K562 (cell line): ENCODE data around the gene WNK2. TPM values are rescaled to one million over a fixed set of nuclear protein-coding genes. Genes with fewer than 3 reads are reported as not detected.
"Not testable (repeated sequence)": the region's sequence is repeated elsewhere in the genome, so short reads cannot be mapped to it uniquely, and the experiment has no call there.

Source experiments
- ATAC-seq: fragments of 200-7000 bp; cut with Tn5 transposase; 3 replicates; pipeline ENCODE4 v1.9.1; 2020; ENCODE audit warnings: moderate library complexity
- BruUV-seq: library from RNA; stranded (reverse); fragments of 400-500 nt; replicated peaks from 2 replicates; lab custom pipeline; 2021; lab: Mats Ljungman, UMichigan
- CTCF ChIA-PET: fragments of 300-600 bp; formaldehyde crosslinking; extraction: SDS; loops from one replicate; lab custom pipeline; 2021; ENCODE audit warnings: low intra/inter-chr PET ratio; lab: Yijun Ruan, JAX
- POLR2A ChIA-PET: fragments of 300-600, 350-650 bp; sonication (Branson Sonifier 250); formaldehyde crosslinking; extraction: SDS; loops from one replicate; lab custom pipeline; 2021; ENCODE audit warnings: antibody characterized with exemption, inconsistent platforms; lab: Yijun Ruan, JAX
- DNase-seq, 4 experiments: peaks; one replicate each; pipeline versions ENCODE4 v3.0.0 to v3.0.0-alpha.2; 2011 to 2018; ENCODE audit warnings: low spot score in 3 of 4, mixed read lengths in 3 of 4; ENCODE audit errors: extremely low read depth in 1 of 4
- FAIRE-seq: peaks from 2 replicates; lab custom pipeline; 2011; peaks lifted over from hg19 to GRCh38; lab: Jason Lieb, UNC
- H2AFZ ChIP-seq: 2 replicates; pipeline ENCODE4 v1.6.0; 2011; ENCODE audit warnings: low read depth, low read length, control low read depth, inconsistent platforms
- H3K27ac ChIP-seq: fragments of 200-600 bp; 3 replicates; pipeline ENCODE4 v1.8.0; 2011; ENCODE audit warnings: low read depth, mild to moderate bottlenecking, control low read depth, inconsistent platforms, low read length, moderate library complexity, mixed read lengths; ENCODE audit errors: extremely low read depth
- H3K27me3 ChIP-seq, 2 experiments: fragments of 300-600 bp in 1 of 2; 2 replicates in 1 of 2; 3 replicates in 1 of 2; pipeline versions ENCODE4 v1.6.0 to v1.8.0; 2011; ENCODE audit warnings: inconsistent platforms in 2 of 2, low read length in 2 of 2, mild to moderate bottlenecking in 1 of 2, mixed read lengths in 1 of 2, moderate library complexity in 1 of 2; ENCODE audit not compliant: control insufficient read depth in 2 of 2, insufficient read depth in 2 of 2
- H3K36me3 ChIP-seq: fragments of 300-600 bp; 3 replicates; pipeline ENCODE4 v1.8.0; 2011; ENCODE audit warnings: mild to moderate bottlenecking, low read length, inconsistent platforms; ENCODE audit not compliant: control insufficient read depth, insufficient read depth
- H3K4me1 ChIP-seq, 2 experiments: fragments of 200-600 bp in 1 of 2; replicated peaks in 1 of 2; 2 replicates in 1 of 2; 3 replicates in 1 of 2; pipeline versions ENCODE4 v1.5.1 to v1.8.0; 2011; ENCODE audit warnings: inconsistent platforms in 2 of 2, low read length in 2 of 2, mild to moderate bottlenecking in 1 of 2, mixed read lengths in 1 of 2, moderate library complexity in 1 of 2; ENCODE audit not compliant: control insufficient read depth in 2 of 2, insufficient read depth in 2 of 2
- H3K4me2 ChIP-seq: 2 replicates; pipeline ENCODE4 v1.6.1; 2011; ENCODE audit warnings: low read length, control low read depth, inconsistent platforms, mixed read lengths; ENCODE audit not compliant: insufficient read depth
- H3K4me3 ChIP-seq: fragments of 200-600 bp; sonication (generic), shearing (Covaris generic); 2 replicates; pipeline ENCODE4 v1.5.1; 2016; ENCODE audit warnings: control low read depth, inconsistent platforms
- H3K79me2 ChIP-seq: fragments of 200-600 bp; 3 replicates; pipeline ENCODE4 v1.8.0; 2011; ENCODE audit warnings: low read length, inconsistent platforms; ENCODE audit not compliant: control insufficient read depth, insufficient read depth
- H3K9ac ChIP-seq, 2 experiments: 2 replicates each; pipeline versions ENCODE4 v1.6.0 to v1.6.1; 2011; ENCODE audit warnings: low read depth in 2 of 2, low read length in 2 of 2, control low read depth in 1 of 2, inconsistent platforms in 1 of 2, mild to moderate bottlenecking in 1 of 2, mixed read lengths in 1 of 2; ENCODE audit not compliant: insufficient read depth in 1 of 2
- H3K9me1 ChIP-seq: one replicate; pipeline ENCODE4 v1.6.0; 2011; ENCODE audit warnings: inconsistent platforms, mild to moderate bottlenecking, low read length, moderate library complexity; ENCODE audit not compliant: control insufficient read depth, insufficient read depth
- H3K9me3 ChIP-seq: replicated peaks from 2 replicates; pipeline ENCODE4 v1.5.1; 2011; ENCODE audit warnings: low read depth, low read length, inconsistent platforms; ENCODE audit not compliant: control insufficient read depth, insufficient read depth
- H4K20me1 ChIP-seq: replicated peaks from 2 replicates; pipeline ENCODE4 v1.6.1; 2011; ENCODE audit warnings: low read length, inconsistent platforms, mixed read lengths; ENCODE audit not compliant: control insufficient read depth, insufficient read depth
- FOXJ2 ChIP-seq: fragments of 200-800 bp; sonication (Bioruptor generic); IDR thresholded peaks from 2 replicates; pipeline ENCODE4 v1.6.1; 2016; ENCODE audit warnings: missing genetic modification characterization, missing compliant biosample characterization
- PHB2 ChIP-seq: fragments of 450-650 bp; IDR thresholded peaks from 2 replicates; pipeline ENCODE4 v1.6.1; 2017; ENCODE audit warnings: low read depth
- RAD21 ChIP-seq, 2 experiments: fragments of 250-450 bp in 1 of 2; fragments of 450-650 bp in 1 of 2; sonication (Bioruptor Pico) in 1 of 2; formaldehyde crosslinking in 1 of 2; IDR thresholded peaks in 1 of 2; conservative IDR thresholded peaks in 1 of 2; 2 replicates each; pipeline versions ENCODE4 v1.4.0 to v1.8.0; 2020 to 2022; ENCODE audit warnings: mild to moderate bottlenecking in 2 of 2, moderate library complexity in 1 of 2
- RCOR1 ChIP-seq, 2 experiments: IDR thresholded peaks; 2 replicates each; pipeline ENCODE4 v1.6.1; 2012; ENCODE audit warnings: low read depth in 2 of 2, low read length in 2 of 2, borderline replicate concordance in 1 of 2, improper control_type of control experiment in 1 of 2
- SMAD1 ChIP-seq: fragments of 150-350 bp; IDR thresholded peaks from 2 replicates; pipeline ENCODE4 v1.6.1; 2014; ENCODE audit warnings: low read length, low read depth; ENCODE audit not compliant: partially characterized antibody
- TCF15 ChIP-seq: fragments of 250-450 bp; sonication (Bioruptor Pico); IDR thresholded peaks from 2 replicates; pipeline ENCODE4 v1.8.0; 2022; ENCODE audit warnings: moderate library complexity, mild to moderate bottlenecking, inconsistent platforms
- ZNF583 ChIP-seq: fragments of 250-450 bp; sonication (Bioruptor Pico); IDR thresholded peaks from 2 replicates; pipeline ENCODE4 v1.4.0; 2020
- WGBS: fragments of 100-300 bp; shearing (Covaris generic); methylation state at CpG from one replicate; pipeline ENCODE4 v1.1.6; 2016; ENCODE audit warnings: low coverage, mixed read lengths; ENCODE audit not compliant: insufficient coverage; ENCODE audit errors: missing lambda C conversion rate; 5-methylcytosine and 5-hydroxymethylcytosine counted together
- in situ Hi-C: fragments of 300-500 bp; cut with MboI; formaldehyde crosslinking; loops from 4 replicates; pipeline ENCODE4 v1.15.0; 2018; ENCODE audit warnings: inconsistent platforms, mixed read lengths
- intact Hi-C: fragments of 100-400 bp; cut with micrococcal nuclease; formaldehyde crosslinking; loops from 2 replicates; pipeline ENCODE4 v1.14.2; 2022
- polyA plus RNA-seq, 8 experiments: library from polyadenylated mRNA; depleted of rRNA in 4 of 8; stranded (reverse) in 5 of 8; unstranded in 3 of 8; fragments of >200 nt; fragmentation: Nextera tagmentation in 2 of 8; fragmentation: Illumina TruSeq in 1 of 8; extraction: Ambion mirVana in 2 of 8; extraction: Trizol in 1 of 8; gene quantifications; 2 replicates each; pipeline versions ENCODE4 v1.2.1 to v1.2.3, GENCODE V29; 2011 to 2014; ENCODE audit warnings: inconsistent platforms in 1 of 8, missing spikeins in 1 of 8
- total RNA-seq, 7 experiments: library from RNA; depleted of rRNA in 6 of 7; stranded (reverse); fragments of >200 nt in 6 of 7; fragmentation: Illumina TruSeq in 2 of 7; extraction: Trizol in 2 of 7; gene quantifications; 2 replicates each; pipeline versions ENCODE4 v1.2.1 to v1.2.3, GENCODE V29; 2011 to 2021; ENCODE audit warnings: low replicate concordance in 1 of 7

WNK2 gene
- total and polyA plus RNA-seq, 9 of the 15 experiments (the other 6 are each of a cell fraction or from before 2014, with no cell fraction given), result 0.36 to 3.3 (median 0.64) TPM; not detected in 2

- H3K27me3 ChIP-seq, result peaks cover 14 to 60% of the 10 kb centered on the region in 2 experiments; a peak in 4 of 5 replicates
- POLR2A ChIA-PET, H2AFZ ChIP-seq, H3K9ac ChIP-seq, ATAC-seq, in situ Hi-C loops, H3K36me3 ChIP-seq, BruUV-seq, DNase-seq, H3K9me3 ChIP-seq, CTCF ChIA-PET, FAIRE-seq, H3K27ac ChIP-seq, H3K79me2 ChIP-seq, H3K9me1 ChIP-seq, H3K4me2 ChIP-seq, H3K4me1 ChIP-seq, intact Hi-C loops, H3K4me3 ChIP-seq: not testable (repeated sequence)
- WGBS, result 9% methylated on average over 8 of the region's 8 CpGs
- peaks cover 12% of the 10 kb centered on the region; the same call in 1 of the 2 replicates for H4K20me1 ChIP-seq
These were observed 67.4 kb downstream of the WNK2 start for GRCh38 chr9:93251309-93251708.

- WGBS, result 6% methylated on average over 12 of the region's 14 CpGs
- CTCF ChIA-PET, result no interaction called here
- intact Hi-C loops, result no loop called here
These were observed 68.3 kb downstream of the WNK2 start for GRCh38 chr9:93252116-93252780.

More at GRCh38 chr9:93252116-93252780, 68.3 kb downstream of the WNK2 start:
- POLR2A ChIA-PET, result no interaction called here
- H3K36me3 ChIP-seq, result no peaks in the 10 kb centered on the region
- no peak overlapping the region for H3K9ac ChIP-seq
- no peak overlapping the region for H3K27ac ChIP-seq
- no peak for FAIRE-seq
- no peak for ATAC-seq
- H3K9me1 ChIP-seq, result no peaks in the 10 kb centered on the region
- H3K79me2 ChIP-seq, result no peaks in the 10 kb centered on the region
- H2AFZ ChIP-seq, result no peak overlapping the region
- no peak overlapping the region for H3K4me2 ChIP-seq
- H3K9me3 ChIP-seq, result no peaks in the 10 kb centered on the region
- H3K27me3 ChIP-seq, result peaks cover 10 to 60% of the 10 kb centered on the region in 2 experiments; a peak in 4 of 5 replicates
- peaks cover 0 to 3% of the 10 kb centered on the region in 2 experiments; a peak in 2 of 5 replicates for H3K4me1 ChIP-seq
- BruUV-seq, result no TSS peak
- TF ChIP-seq RCOR1 (IDR thresholded peaks at IDR 0.05; ENCODE audit: borderline replicate concordance in 1 of 2, low read depth in 2 of 2, low read length in 2 of 2) (no peak), FOXJ2 (no peak), RAD21 (CRISPR knock-in tag; conservative IDR thresholded peaks at IDR 0.05 in 1 of 2, IDR thresholded peaks at IDR 0.05 in 1 of 2) (no peak), ZNF583 (CRISPR knock-in tag) (no peak), SMAD1 (no peak), PHB2 (no peak), TCF15 (no peak)
- no peak overlapping the region for H3K4me3 ChIP-seq
- in situ Hi-C loops, result no loop called here
- no peak for DNase-seq
- peaks cover 12% of the 10 kb centered on the region; the same call in 1 of the 2 replicates for H4K20me1 ChIP-seq
